HG03457 (cell line): ENCODE measurements around the gene NEDD8.
"Not testable (repeated sequence)": the region's sequence is repeated elsewhere in the genome, so short reads cannot be mapped to it uniquely, and the experiment has no call there.

Experiments
- ATAC-seq: cut with Tn5 transposase; IDR thresholded peaks from one replicate; pipeline ENCODE4 v1.9.1; 2021; ENCODE audit warnings: moderate number of reproducible peaks; ENCODE audit not compliant: unreplicated experiment

Gene NEDD8

GRCh38 chr14:24249230-24250021, 17.3 kb upstream of the NEDD8 start:
- no peak for ATAC-seq

- ATAC-seq, result no peak
Observed at GRCh38 chr14:24247422-24247821, 15.3 kb upstream of the NEDD8 start.

- no peak for ATAC-seq
Observed at GRCh38 chr14:24246765-24247212, 14.6 kb upstream of the NEDD8 start.

GRCh38 chr14:24245350-24245749, 13.2 kb upstream of the NEDD8 start:
- not testable (repeated sequence) for ATAC-seq

GRCh38 chr14:24243336-24243836, 11.2 kb upstream of the NEDD8 start:
- no peak for ATAC-seq

- ATAC-seq, result peak; percentile 70
Observed at GRCh38 chr14:24241829-24242443, 9.8 kb upstream of the NEDD8 start.

GRCh38 chr14:24240110-24240918, 8.1 kb upstream of the NEDD8 start:
- ATAC-seq, result no peak

GRCh38 chr14:24238527-24239037, 6.4 kb upstream of the NEDD8 start:
- no peak for ATAC-seq

GRCh38 chr14:24238123-24238522, 6.0 kb upstream of the NEDD8 start:
- no peak for ATAC-seq

- ATAC-seq, result no peak
Observed at GRCh38 chr14:24237463-24237955, 5.3 kb upstream of the NEDD8 start.

- ATAC-seq, result no peak
Observed at GRCh38 chr14:24236689-24237462, 4.7 kb upstream of the NEDD8 start.

GRCh38 chr14:24235804-24236688, 3.9 kb upstream of the NEDD8 start:
- no peak for ATAC-seq

- ATAC-seq, result no peak
Observed at GRCh38 chr14:24234095-24235005, 2.2 kb upstream of the NEDD8 start.

- ATAC-seq, result no peak
Observed at GRCh38 chr14:24233538-24233866, 1.3 kb upstream of the NEDD8 start.

- peak; percentile 32 for ATAC-seq
Observed at GRCh38 chr14:24232645-24233537, 724 bp upstream of the NEDD8 start, which contains the start of gene GMPR2. Gene GMPR2 (plus strand): TSS chr14:24232929. CDS start chr14:24233254, 325 bp downstream.

- ATAC-seq, result peak; percentile 20
Observed at GRCh38 chr14:24231263-24232120, 675 bp downstream of the NEDD8 start.
